Activated T-helper 1 cell treated with anti-CD3 and anti-CD28 coated beads, Interleukin-2, amount 50 U/mL, for 16 hours (primary cell): ENCODE data around the gene CCDC181.
"Not testable (repeated sequence)": the region's sequence is repeated elsewhere in the genome, so short reads cannot be mapped to it uniquely, and the experiment has no call there.

Source experiments
- DNase-seq, 2 donors: peaks; one replicate each; pipeline ENCODE4 v3.0.0-alpha.2; 2020; ENCODE audit warnings: low read depth in 1 of 2, low spot score in 1 of 2

The CCDC181 gene

GRCh38 chr1:169402578-169402977 is 24.7 kb downstream of the CCDC181 start:
- DNase-seq = not testable (repeated sequence)

- DNase-seq = no peak
Measured at GRCh38 chr1:169395955-169396354, 31.3 kb downstream of the CCDC181 start.

- no peak for DNase-seq
Measured at GRCh38 chr1:169392406-169392805, 34.9 kb downstream of the CCDC181 start.

GRCh38 chr1:169390303-169390702 is 37.0 kb downstream of the CCDC181 start:
- no peak for DNase-seq

- DNase-seq = no peak
Measured at GRCh38 chr1:169387399-169387798, 39.9 kb downstream of the CCDC181 start.

- DNase-seq = no peak
Measured at GRCh38 chr1:169383449-169383848, 43.8 kb downstream of the CCDC181 start.

GRCh38 chr1:169381162-169381561 is 46.1 kb downstream of the CCDC181 start:
- no peak for DNase-seq

- DNase-seq = no peak
Measured at GRCh38 chr1:169371404-169371803, 55.9 kb downstream of the CCDC181 start.

GRCh38 chr1:169368406-169368769 is 58.9 kb downstream of the CCDC181 start:
- no peak for DNase-seq

- peak; percentile 96 to 98 for DNase-seq
Measured at GRCh38 chr1:169367686-169368405, 59.4 kb downstream of the CCDC181 start, which contains the start of the genes BLZF1 and NME7. BLZF1 (plus strand) TSS chr1:169368195; CDS start chr1:169369523, 1,328 bp downstream. NME7 (minus strand) TSS chr1:169367797; CDS start chr1:169367710, 87 bp downstream.

- DNase-seq = no peak
Measured at GRCh38 chr1:169367096-169367685, 60.1 kb downstream of the CCDC181 start.

GRCh38 chr1:169364948-169365347 is 62.3 kb downstream of the CCDC181 start:
- no peak for DNase-seq

- DNase-seq = no peak
Measured at GRCh38 chr1:169363046-169363730, 64.1 kb downstream of the CCDC181 start.

- DNase-seq = no peak
Measured at GRCh38 chr1:169361281-169361680, 66.0 kb downstream of the CCDC181 start.

GRCh38 chr1:169360415-169360814 is 66.9 kb downstream of the CCDC181 start:
- DNase-seq = no peak

- DNase-seq = no peak
Measured at GRCh38 chr1:169348383-169349036, 78.8 kb downstream of the CCDC181 start.

GRCh38 chr1:169347688-169348382 is 79.4 kb downstream of the CCDC181 start:
- DNase-seq = no peak

- no peak for DNase-seq
Measured at GRCh38 chr1:169346036-169346589, 81.2 kb downstream of the CCDC181 start.

GRCh38 chr1:169345511-169345910 is 81.8 kb downstream of the CCDC181 start:
- DNase-seq = no peak
